Activated effector memory CD4-positive, alpha-beta T cell treated with Interleukin-2 at 50 U/mL for 16 hours (primary cell): ENCODE data around the gene MYF6.

Experiments used
- DNase-seq: peaks from one replicate; pipeline ENCODE4 v3.0.0-alpha.2; 2020

MYF6 gene

DNA sequence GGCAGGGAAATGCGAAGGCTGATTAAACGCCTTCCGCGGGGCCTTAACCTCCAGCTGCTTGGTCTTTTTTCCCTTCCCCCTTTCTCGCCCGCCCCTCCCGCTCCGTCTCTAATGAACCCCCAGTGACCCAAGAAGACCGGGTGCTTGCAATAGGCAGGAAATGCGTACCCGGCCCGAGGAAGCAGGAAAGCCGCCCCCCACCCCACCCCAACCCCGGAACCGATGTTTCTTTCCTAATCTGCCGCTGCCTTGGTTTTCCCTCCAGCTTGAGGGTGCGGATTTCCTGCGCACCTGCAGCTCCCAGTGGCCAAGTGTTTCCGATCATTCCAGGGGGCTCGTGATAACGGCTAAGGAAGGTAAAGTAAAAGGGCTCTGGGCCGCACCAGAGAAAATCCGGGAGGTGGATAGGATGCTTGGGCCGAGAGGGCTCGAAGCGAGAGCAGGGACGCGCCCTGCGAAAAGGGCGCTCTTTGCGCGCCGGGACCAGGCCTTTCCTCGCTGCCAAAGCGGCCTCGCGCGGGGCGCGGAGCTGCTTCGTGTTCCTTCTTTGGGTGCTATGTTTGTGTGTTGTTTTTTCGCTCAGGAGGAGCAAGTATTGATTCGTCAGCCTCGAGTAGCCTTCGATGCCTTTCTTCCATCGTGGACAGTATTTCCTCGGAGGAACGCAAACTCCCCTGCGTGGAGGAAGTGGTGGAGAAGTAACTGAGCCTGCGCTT, 983 bp downstream of the MYF6 start:
- no peak for DNase-seq

DNA sequence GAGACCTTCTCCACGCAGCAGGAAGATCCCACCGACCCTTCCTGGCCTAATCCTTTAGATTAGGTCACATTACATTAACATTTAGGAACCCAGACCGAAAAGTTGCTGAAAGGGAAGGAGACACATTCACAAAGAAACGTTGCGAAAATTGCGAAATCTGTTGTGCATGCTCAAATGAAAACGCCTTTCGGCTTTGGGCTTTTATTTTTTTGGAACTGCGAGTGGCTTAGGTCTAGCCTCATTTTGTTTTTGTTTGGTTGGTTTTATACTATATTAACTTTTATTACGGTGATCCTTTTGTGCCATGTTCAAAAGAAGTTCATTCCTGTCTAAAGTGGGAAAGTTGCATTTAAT, 1.5 kb downstream of the MYF6 start:
- DNase-seq, result no peak

DNA sequence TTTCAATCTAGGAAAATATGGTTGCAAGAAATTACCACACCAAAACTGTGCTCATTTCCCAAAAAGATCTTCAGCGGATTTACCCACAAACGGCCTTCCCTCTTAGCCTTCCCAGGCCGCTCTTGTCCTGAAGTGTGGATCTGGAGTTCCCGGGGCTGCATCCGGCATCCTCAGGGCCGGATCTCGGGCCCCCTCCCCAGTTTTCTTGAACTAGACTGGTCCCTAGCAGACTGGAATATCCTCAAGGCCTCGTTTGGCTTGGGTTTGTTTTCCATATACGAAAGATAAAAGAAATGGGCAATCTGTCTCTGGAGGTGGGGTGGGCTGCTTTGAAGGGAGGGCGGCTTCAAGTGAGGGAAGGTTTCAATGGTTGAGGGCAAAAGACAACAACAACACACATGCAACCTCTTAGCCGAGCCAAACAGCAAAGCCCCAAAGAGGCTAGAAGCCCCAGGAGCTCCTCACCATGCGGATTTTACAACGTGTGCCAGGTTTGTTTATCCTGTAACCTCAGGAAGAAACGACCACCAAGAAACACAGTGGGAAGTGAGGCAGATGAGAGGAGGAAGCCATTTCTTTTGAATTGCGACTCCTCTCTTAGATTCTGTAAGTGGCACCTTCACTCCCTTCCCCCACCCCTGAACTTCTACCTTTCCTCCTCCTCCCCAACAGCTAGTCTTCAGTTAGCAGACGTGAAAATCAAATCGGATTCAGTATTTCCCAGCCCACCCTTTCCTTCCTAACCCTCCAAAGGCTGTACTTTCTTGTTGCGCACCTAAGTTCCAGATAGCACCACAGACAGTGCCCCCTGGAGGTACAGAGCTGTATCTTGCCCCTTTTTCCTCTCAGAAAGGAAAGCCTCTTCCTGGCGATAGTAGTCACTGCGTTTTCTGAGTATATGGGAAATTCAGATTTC, 2.6 kb downstream of the MYF6 start:
- DNase-seq, result no peak

DNA sequence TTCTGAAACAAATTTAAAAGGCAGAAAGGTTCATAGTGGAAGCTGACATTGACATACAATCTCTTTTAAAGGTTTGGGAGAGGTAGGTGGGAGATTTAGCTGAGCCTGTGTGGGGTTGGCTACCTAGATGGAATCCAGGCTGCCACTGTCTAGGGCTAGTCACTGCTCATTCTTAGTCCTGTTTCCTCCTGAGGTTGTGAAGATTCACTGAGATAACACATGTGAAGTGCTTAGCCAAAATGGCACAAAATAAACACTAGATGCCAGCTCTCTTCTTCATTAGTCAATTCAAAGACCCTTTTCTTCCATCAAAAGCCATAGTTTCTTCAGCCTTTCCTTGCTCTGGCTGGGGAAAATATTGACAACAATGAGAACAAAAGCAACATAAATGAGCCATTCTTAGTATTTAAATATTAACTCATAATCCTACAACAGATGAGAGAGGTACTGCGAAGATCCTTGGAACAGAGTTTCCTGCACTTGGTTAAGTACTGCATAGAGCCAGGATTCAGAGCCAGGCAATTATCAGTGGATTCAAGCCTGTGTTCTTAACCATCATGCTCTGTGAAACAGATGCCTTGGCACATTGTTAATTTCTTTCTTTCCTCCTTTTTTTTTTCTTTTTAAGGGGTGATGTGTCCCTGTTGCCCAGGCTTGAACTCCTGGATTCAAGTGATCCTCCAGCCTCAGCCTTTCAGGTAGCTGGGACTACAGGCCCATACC, 3.5 kb downstream of the MYF6 start:
- no peak for DNase-seq

DNA sequence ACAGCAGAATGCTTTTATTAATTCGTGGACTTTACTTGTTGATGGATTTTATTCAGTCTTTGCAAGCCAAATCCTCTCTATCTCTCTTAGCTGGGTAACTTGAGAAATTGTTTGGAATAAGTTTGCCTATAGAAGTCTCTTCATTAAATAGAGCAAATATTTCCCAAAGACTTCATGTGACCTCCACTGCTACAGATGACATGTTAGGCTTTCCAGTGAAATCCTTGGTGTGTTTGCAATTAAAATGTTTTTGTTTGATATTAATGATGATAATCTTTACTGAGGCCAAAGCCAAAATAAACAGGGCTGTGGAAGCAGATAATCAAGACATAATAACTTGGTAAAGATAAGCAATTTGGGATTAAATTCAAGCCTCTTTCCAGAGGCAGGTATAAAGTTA, 4.4 kb downstream of the MYF6 start:
- DNase-seq, result no peak

DNA sequence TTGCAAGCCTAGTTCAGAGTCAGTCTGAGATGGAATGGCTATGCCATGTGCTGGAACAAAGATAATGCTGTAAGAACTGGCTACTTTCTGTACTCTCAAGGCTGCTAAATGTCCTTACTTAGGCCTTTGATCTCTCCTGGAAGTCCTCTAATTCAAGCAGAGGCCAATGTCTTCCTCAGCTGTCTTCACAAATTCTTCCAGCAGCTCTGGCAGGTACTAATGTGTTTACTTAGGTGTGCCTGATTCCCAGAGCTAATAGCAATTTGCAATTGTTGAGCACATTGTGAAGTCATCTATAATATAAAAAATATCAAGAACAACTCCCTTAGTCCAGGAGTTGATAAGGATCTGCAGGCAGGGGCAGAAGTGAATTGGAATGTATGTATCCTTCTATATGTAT, 5.4 kb downstream of the MYF6 start:
- DNase-seq, result no peak

DNA sequence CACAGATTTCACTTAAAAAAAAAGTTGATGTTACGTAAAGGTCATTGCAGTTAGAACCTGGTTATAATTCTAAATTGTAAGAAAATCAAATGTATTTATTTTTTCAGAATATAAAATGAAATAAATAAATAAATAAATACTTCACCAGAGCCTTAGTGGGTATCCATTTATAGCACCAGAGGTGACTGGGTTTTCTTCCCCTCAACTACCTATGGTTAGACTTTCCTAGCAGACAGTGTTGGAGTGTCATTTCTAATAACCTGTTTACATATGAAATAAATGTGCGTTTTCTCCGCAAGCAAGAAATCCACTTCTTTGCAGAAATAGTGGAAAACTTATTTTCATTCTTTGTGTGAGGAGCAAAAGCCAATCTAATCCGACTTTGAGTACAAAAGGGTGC, 6.0 kb downstream of the MYF6 start:
- no peak for DNase-seq

DNA sequence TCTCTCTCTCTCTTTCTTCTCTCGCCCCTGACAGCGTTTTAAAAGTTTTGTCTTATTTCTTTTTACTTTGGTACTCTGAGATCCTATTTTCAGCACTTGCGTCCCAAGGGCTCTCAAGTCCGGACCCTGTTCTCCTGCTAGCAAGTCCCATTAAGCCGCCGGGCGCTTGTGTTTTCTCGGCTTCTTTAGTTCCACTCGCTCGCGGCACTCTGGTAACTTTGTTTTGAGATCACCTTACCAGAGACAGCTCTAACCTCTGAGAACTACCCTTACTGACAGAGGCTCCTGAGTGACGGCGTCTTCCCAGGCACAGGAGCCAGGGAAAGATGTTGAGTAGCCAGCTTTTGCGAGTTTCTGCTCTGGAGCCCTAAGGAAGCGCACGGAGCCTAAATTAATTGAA, 6.6 kb downstream of the MYF6 start:
- no peak for DNase-seq

DNA sequence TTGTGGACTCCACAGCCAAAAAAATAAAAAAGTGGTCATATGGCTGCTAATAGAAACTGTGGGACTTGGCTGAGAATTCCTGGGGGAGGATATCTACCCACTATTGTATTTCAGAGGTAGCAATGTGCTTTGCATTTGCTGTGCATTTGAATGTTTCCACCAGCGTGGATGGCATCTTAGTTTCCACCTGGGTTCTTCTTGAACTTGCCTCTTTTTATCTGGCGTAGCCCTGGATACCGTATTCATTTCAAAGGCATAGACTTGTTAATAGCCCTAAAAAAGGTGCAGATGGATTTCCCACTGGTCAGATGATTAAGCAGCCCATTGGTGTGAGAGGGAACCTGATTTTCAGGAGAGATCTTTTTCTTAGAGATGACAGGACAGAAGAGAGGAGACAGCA, 7.4 kb downstream of the MYF6 start:
- DNase-seq, result no peak

DNA sequence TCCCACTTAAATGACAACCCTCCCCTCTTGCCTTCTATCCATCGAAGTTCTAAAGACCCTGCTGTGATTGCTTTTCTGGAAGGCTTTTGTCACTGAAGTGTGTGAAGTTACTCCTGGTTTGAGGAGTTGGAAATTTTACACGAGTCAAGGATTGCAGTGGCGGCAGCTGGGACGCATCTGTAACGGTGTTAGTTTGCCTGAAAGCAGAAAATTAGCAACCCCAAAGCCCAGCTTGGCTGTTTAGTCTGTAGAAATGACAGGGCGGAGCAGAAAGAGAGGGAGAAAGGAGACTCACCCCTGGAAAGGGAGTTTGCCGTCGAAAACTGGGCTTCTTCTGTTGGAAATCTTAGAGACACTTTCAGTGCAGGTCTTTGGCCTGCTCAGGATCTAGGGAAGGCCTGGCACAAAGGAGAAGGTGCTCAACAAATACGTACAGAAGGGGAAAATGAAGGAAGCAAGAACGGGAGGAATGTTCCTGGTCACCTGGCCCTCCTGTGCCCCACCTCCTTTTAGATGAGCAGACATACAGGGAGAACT, 8.3 kb downstream of the MYF6 start:
- no peak for DNase-seq

DNA sequence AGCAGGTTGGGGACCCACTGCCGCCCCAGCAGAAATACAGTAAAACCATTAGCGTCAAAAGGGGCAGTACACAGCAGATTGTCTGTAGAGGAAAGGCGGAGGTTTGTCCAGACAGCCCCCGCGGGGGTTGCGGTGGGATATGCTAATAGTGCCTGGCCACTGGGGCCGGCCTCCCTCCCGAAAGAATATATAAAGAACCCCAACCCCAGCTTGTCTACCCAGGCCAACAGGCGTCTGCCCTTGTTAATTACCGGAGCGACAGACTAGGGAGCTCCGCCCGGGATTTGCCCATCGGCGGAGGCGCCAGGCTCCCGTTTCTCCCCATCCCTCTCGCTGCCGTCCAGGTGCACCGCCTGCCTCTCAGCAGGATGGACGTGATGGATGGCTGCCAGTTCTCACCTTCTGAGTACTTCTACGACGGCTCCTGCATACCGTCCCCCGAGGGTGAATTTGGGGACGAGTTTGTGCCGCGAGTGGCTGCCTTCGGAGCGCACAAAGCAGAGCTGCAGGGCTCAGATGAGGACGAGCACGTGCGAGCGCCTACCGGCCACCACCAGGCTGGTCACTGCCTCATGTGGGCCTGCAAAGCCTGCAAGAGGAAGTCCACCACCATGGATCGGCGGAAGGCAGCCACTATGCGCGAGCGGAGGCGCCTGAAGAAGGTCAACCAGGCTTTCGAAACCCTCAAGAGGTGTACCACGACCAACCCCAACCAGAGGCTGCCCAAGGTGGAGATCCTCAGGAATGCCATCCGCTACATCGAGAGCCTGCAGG, 9.4 kb downstream of the MYF6 start, which contains the start of gene MYF5:
MYF5 (plus strand) TSS at position 217 of the 774 bp plus-strand sequence; CDS start at position 369, 152 bp downstream.
- DNase-seq, result no peak

DNA sequence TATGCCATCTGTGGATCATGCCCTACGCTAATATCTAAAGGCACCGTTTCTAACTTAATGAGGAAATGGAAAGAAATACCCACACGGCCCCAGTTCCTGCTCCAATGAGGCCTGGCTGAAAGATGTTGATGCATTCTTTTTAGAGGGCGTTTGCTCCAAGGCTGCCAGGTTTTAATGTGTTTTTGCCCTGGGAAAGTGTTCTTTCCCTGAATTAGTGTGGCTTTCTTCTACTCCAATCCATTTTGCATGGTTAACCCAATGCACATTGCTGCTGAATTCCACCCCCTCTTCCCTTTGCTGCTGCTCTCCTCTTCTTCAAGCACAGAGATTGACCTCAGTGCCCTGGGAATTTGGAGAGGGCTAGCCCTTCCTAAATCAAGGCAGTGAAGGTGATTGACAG, 10.4 kb downstream of the MYF6 start:
- no peak for DNase-seq

DNA sequence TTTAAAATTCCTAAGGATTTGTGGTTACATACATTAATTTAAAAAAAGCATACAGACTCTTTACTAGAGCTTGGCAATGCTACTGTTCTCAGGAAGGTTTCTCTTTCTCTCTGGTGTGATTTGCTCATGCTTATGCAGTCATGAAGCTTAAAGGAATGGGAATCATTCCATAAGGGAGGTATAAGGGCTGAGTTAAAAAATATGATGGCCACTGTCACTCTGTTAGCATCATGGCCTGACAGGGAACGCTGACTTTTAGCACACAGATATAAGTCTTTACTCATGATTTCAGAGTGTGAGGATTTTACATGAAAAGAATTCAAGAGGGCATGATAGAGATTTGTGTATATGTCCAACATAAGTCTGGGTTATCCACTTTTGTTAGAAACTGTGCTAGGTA, 13.1 kb downstream of the MYF6 start:
- DNase-seq, result no peak

DNA sequence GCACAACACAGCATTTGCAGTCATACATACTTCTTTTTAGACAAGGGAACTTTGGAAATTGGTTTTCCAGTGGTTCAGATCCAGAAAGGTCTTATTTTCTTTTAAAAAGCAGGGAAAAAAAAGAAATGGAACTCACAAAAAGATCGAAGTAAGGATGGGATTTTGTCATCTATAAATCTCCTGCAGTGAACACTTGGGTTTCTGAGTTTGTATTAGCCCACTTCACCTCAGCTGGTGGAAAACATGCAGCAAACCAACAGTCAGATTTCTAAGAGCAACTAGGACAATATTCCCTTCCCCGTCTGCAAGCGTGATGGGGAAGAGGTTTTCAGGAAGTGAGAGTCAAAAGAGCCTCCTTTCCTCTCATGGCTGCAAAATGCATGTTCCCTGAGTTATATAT, 13.9 kb downstream of the MYF6 start:
- no peak for DNase-seq

DNA sequence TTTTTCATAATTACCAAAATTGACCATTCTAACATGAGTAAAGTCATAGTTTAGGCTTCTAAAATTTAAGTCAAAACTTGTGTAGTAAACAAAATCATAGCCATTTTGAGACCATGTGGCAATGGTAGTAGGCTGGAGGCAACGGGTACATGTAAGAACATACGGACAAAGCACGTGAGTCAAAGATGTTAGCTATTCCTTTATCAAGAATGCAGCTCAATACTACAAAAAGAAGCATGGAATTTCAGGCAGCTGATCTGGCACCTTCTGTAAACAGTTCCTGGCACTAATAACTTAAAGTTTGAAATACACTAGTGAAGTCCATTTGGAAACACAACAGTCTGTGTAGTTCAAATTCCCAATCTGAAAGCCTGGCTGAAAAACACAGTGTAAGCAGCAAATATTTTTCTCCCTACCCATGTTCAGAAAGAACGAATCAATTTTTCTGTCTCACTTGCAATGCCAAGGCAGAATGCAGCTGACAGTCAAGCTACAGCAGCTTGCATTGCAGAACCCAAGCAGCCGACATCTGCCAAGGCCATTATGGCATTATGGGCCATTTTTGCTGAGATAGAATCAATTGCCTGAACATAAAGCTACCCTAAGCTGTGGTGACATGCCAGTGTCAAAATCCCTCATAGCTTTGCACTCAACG, 38.5 kb downstream of the MYF6 start:
- DNase-seq, result no peak

DNA sequence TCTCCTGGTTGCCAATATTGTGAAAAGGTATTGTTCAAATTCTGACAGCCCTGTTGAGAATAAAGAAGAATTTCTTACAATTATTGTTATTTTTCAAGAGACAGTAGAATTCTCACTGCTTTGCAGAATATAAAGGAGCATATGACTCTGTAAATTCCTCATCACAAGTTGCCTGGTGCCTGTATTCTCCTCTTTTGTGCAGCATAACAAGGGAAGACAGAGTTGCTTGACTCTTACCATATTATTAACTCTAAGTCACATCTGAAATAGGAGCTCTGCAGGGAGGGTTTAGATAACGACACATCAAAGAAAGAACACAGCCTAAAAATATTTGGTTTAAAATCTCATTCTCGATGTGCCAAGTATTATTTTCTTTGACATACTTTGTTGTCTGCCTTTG, 40.4 kb downstream of the MYF6 start:
- no peak for DNase-seq

DNA sequence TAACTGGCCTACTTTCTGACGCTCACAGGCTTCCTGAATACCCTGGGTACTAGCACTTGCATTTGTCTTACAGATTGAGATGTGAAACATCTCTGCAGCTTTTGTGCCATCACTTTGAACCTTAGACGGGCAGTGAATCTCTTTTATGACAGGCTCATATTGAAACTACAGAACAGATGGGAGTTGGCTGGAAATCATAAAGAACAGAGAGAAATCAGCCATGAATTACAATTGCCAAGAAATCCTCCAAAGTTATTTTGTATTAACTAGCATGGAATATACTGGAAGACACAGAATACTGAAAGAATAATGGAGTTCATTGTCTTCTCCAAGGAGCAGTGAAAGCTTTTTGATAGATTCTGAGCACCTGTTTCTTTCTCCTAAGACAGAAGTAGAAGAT, 42.0 kb downstream of the MYF6 start:
- DNase-seq, result no peak

DNA sequence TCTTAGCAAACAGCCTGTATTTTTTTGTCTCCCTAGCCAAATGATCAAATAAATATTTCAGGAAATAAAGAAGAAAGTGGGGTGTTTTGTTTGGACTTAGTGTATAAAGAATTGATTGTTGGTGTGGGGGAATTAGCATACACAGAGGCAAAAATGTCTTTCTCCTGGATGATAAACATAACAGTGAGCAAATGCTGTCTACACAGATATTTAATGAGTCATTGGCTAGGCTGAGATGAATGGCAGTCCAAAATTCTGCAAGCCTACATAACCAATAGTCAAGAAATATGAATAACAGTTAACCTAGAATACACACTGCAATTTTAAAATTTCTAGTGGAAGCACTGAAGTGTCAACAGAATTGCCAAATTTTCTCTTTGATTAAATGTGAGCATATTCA, 45.0 kb downstream of the MYF6 start:
- DNase-seq, result no peak

DNA sequence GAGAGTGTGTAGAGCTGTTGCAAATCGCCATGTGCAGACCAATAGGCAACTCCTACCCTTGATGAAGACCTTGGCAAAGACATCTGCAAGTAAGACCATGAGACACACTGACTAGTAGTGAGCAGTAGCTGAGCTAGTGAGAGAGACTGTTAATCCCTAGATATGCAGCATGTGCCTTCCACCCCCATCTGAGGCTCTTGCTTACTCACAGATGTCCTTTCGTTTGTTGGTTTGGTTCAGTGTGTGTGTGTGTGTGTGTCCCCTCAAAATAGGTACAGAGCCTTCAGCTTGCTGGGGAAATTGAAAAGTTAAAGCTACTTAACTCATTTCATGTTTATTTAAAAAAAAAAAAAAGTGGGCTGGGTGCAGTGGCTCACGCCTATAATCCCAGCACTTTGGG, 46.8 kb downstream of the MYF6 start:
- no peak for DNase-seq

DNA sequence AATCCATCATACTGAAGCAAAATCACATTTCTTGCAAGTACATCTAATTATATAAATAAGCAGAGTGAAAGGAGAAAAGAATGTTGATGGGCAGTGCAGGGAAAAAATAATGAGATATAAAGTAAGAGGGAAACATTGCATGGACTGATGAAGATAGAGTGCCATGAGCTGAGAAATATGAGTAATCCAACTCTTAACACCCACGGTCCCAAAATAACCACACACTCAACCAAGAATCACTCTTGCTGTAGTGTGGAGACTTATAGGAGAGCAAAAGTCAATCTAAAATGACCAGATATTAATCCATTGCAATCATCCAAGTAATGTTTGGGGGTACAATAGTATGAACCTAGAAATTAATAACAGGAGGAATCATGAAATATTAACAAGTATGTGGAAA, 49.4 kb downstream of the MYF6 start:
- no peak for DNase-seq
